Left cardiac atrium (tissue), 4 donors: ENCODE results near the gene ANKRD49. TPM values are rescaled to one million over a fixed set of nuclear protein-coding genes. Genes with fewer than 3 reads are reported as not detected.
A peak's percentile ranks its signal among the peaks of the same experiment; 100 is the strongest.

Source experiments
- ATAC-seq, 2 donors: fragments of 200-7000 bp; cut with Tn5 transposase; one replicate each; pipeline ENCODE4 v1.9.1; 2020; ENCODE audit warnings: mild to moderate bottlenecking in 2 of 2, moderate library complexity in 2 of 2
- DNase-seq: peaks from one replicate; pipeline ENCODE4 v3.0.0-alpha.2; 2020
- intact Hi-C, 2 donors: fragments of 100-400 bp; cut with DNase I; formaldehyde crosslinking; loops; one replicate each; pipeline versions ENCODE4 v1.14.1 to v1.15.1; 2022 to 2023
- long read RNA-seq: library from polyadenylated mRNA; unstranded; transcript quantifications from one replicate; pipeline ENCODE4 v2.0.0, GENCODE V29; 2021
- total RNA-seq, 2 donors: library from RNA; stranded (reverse); fragmentation: NEBNext Ultra II Directional; extraction: Animal tissue kit (Norgen Biotek cat#: 25700); gene quantifications; one replicate each; pipeline ENCODE4 v1.2.1, GENCODE V29; 2021
- donor health status: DM: no; HTN: yes; CAD: no.
- donor health status: DM: no; HTN: yes; CAD: no; lungs with severe emphysema.
- donor health status: DM: yes; HTN: yes; CAD: no.
- donor health status: Dilated cardiomyopathy.

ANKRD49 gene, protein sequence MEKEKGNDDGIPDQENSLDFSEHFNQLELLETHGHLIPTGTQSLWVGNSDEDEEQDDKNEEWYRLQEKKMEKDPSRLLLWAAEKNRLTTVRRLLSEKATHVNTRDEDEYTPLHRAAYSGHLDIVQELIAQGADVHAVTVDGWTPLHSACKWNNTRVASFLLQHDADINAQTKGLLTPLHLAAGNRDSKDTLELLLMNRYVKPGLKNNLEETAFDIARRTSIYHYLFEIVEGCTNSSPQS
- total RNA-seq: 1 to 10 TPM; 5.8 to 6.5 TPM
- long read RNA-seq, partial matches to known transcripts: 0 of 5 reads
- long read RNA-seq, other reads (novel, unspliced or antisense): 1 of 5 reads

DNA sequence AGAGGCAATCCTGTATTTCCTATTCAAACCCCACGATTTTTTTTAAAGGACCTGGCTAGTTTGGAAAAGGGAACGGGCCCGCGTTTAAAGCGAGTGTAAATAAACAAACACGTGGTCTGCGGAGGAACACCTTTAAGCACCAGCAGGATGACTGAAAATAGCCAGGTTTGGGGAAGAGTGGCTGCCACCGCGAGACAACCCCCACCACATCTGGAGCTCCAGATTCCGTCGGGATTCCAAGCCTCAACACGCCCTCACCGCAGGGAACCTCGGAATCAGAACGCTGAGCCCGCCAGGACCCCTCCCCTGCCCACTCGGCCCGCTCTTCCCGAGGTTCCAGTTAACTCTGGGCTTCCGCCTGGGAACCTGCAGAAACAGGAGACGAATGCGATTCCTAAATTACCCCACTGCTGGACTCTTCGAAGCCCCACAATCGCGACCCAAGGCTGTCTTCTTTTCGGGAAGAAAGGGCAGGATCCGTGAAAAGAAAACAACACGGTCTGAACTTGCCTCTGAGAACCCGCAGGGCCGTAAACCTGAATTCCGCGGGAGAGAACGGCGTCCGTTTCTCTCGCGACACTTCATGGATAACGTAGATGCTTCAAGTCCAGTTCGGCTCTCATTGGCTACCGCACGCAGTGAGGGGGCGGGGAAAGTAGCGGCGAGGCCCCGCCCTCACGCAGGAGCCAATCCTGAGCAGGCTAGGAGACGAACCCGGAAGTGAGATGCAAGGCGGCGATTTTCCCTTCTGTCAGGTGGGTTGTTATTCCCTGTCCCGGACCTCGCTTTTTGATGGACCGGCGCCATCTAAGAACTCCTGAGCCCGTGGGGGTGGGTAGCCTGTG is at the start of gene ANKRD49, which contains the start of gene MRE11:
ANKRD49 (plus strand) TSS at position 704 of the 845 bp plus-strand sequence. CDS start 2,710 bp downstream, outside the sequence.
MRE11 (minus strand) TSS at position 564 of the 845 bp plus-strand sequence. CDS start 1,043 bp downstream, outside the sequence.
- ATAC-seq (peak; percentile 100), DNase-seq (peak; percentile 96)
- intact Hi-C loops: no loop called here

DNA sequence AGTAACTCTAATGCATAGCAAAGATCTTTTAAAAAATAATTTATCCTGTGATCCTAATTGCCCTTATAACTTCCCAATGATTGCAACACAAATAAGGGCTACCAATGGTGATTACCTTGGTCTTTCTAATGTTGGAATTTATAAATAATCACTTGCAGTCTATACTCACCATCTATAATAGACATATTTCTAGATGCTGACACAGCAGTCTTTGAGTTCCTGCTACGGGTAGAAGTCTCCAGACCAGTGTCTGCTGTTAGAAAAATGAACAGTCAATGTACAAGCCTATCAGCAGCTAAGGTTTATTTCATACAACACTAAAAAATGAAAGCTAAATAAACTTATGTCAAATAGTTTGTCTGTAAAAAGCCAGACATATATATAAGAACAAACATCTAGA is 48.1 kb upstream of the ANKRD49 start:
- intact Hi-C loops: no loop called here
- no peak for ATAC-seq

DNA sequence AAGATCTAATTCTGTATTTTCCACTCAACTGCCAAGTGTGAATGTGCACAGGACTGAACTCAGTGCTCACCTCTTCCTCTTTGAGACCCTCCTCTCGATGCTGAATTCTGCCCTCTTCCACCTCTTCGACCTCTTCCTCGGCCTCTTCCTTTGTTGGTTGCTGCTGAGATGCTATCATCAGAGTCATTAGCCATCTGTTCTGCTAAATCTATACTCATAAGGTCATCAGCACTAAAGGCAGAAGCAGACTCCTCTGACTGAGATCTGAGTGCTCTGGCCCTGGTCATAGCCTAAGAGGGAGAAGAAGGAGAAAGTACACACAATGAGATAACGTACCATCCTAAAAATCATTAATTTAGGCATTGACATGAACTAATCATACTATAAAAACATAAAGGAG is 46.6 kb upstream of the ANKRD49 start:
- DNase-seq (no peak), ATAC-seq (no peak)
- intact Hi-C loops: no loop called here

More for the DNA sequence above, 48.1 kb upstream of the ANKRD49 start:
- no peak for DNase-seq

DNA sequence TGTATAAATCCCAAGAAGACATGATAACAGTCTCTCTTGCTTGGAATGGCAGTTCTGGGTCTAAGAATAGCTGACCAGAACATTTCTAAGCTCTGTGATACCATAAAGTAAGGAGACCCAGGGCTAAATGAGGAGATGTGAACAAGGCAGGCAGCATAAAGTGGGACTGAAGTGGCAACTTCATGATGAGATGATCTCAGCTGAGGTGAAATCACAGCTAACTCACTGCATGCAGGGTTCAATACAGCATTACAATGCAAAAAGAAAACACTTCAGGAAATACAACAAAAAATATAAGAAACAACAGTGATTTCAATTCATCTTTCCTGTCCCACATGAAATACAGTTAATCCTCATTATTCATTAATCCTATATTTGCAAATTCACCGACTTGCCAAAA is 44.8 kb upstream of the ANKRD49 start:
- DNase-seq (no peak), ATAC-seq (no peak)
- intact Hi-C loops: no loop called here

DNA sequence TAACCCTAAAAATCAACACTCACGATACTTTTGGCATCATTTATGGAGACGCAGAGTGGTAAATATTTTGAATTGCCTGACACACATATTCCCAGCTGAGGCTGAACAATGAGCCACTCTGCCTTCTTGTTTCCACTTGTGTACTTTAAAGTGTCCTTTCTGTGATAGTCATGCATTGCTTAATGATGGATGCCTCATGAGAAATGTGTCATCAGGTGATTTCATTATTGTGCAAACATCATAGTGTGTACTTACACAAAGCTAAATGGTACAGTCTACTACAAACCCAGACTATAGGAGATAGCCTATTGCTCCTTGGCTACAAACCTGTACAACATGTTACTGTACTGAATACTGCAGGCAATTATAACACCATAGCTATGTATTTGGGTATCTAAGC is 44.3 kb upstream of the ANKRD49 start:
- intact Hi-C loops: no loop called here
- no peak for ATAC-seq
- no peak for DNase-seq

DNA sequence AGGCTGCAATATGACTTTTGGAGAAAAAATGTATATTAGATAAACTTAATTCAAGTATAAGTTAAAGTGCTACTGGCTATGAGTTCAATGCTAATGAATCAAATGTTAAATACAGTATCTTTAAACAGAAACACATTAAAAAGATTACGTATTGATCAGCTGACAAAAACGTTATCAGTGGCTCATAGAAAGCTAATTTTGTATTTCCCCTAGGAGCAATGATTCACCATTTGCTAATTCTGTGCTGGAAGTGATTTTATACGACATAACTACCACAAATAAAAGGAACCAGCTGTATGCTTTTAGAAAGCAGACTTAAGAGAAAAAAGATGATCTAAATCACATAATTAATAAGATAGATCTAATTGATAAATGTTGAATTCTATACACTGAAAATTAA is 43.7 kb upstream of the ANKRD49 start:
- intact Hi-C loops: no loop called here
- no peak for DNase-seq
- no peak for ATAC-seq

DNA sequence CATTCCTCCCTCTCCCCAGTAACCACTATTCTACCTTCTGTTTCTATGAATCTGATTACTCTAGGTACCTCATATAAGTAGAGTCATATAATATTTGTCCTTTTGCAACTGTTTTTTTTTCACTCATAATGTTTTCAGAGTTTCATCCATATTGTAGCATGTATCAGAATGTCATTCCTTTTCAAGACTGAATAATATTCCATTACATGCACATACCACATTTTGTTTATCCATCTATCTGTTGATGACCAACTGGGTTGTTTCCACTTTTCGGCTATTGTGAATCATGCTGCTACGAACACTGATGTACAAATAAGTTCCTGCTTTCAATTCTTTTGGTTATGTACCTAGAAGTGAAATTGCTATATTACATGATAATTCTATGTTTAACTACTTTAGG is 40.8 kb upstream of the ANKRD49 start:
- DNase-seq (no peak), ATAC-seq (no peak)
- intact Hi-C loops: no loop called here

DNA sequence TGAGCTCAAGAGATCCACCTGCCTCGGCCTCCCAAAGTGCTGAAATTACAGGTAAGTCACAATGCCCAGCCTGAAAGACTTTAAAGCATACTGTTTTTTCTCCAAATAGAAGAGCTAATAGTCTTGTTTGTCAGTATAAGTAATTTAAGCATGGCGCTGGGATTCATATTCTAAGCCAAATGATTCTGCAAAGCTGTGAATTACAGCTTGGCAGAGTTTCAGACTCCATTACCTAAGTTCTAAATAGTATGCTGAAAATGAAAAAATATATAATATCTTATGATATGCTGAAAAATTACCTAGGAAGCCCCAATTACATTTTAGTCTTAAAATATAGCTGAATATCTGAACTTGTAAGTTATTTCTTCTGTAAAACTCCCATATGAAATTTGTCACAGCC is 39.5 kb upstream of the ANKRD49 start:
- no peak for ATAC-seq
- intact Hi-C loops: no loop called here
- no peak for DNase-seq

DNA sequence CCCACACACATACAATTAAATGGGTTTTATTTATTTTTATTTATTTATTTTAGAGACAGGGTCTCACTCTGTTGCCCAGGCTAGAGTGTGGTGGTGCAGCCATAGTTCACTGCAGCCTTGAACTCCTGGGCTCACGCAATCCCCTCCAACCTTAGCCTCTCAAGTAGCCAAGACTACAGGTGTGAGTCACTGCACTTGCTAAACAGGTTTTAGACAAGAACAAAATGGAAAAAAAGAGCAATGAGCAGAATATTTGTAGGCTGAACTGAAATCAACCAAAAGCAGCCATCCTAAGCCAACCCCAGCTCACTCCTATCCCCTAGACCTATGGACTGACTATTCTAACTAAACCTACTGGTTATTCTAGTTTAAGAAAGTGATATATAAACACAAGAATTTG is 37.9 kb upstream of the ANKRD49 start:
- DNase-seq (no peak), ATAC-seq (no peak)
- intact Hi-C loops: no loop called here

DNA sequence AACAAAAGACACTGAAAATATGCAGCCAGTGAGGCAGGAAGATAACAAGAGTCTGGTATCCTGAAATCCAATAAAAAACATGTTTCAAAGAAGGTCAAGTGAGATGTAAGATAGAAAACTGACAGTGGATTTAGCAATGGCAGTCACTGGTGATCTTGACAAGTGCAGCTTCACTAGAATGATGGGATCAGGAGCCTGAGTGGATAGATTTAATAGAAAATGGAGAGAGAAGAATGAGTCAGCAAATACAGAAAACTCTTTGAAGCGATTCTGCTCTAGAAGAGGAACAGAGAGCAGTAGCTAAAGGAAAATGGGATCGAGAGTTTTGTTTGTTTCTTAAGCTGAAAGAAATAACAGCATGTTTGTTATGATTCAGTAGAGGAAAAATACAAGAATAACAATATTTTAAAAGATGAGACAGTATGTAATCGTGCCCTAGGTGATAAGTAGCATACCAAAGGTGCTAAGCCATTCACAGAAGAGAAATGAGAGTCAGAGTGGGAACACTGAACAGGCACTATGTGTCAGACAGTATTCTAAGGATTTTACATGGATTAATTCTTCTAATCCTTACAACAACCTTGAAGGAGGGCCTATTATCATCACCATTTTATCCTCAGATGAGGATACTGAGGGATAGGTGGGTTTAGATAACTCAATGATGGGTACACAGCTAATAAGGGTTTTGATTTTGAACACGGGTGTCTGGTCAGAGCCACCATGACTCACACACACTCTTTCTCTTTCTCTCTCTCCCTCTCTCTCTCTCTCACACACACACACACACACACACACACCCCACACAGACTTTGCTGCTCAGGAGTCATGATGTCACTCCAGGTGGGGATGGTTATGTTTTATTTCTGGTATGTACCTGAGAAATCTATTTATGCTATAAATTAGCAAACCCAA is 36.4 kb upstream of the ANKRD49 start:
- DNase-seq (no peak), ATAC-seq (no peak)
- intact Hi-C loops: no loop called here

DNA sequence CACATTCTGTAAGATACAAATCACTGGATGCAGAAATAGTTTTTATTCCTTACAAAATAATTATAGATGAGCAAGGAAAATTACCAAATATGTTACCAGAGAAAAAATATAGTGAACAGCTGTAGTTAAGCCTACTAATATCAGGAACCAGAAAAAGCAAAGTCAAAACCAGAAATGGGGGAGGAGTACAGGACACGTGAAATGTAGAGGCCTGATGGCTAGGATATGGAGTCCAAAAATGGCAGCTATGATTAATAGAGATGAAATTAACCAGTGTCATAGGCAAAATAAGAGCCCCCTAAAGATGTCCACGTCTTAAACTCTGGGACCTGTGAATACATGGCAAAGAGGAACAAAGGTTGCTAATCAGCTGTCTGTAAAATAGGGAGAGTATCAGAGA is 34.2 kb upstream of the ANKRD49 start:
- DNase-seq: no peak
- intact Hi-C loops: no loop called here
- ATAC-seq: no peak

DNA sequence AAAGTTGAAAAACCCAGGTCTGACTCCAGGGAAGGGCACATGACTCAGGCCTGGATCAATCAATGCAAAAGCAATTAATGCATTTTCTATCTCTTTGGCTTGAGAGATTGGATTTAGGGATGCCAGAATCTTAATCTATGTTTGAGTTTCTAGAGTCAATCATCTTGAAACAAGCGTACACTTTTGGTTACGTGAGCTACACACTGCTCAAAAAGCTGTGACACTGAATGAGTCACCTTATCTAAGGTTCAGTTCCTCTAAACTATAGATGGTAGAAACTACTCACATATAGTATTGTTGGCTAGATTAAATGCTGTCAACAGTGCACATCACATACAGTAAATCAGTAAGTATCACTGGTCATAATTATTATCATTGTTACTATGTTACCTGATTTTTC is 24.4 kb upstream of the ANKRD49 start:
- intact Hi-C loops: no loop called here
- ATAC-seq (no peak), DNase-seq (no peak)

DNA sequence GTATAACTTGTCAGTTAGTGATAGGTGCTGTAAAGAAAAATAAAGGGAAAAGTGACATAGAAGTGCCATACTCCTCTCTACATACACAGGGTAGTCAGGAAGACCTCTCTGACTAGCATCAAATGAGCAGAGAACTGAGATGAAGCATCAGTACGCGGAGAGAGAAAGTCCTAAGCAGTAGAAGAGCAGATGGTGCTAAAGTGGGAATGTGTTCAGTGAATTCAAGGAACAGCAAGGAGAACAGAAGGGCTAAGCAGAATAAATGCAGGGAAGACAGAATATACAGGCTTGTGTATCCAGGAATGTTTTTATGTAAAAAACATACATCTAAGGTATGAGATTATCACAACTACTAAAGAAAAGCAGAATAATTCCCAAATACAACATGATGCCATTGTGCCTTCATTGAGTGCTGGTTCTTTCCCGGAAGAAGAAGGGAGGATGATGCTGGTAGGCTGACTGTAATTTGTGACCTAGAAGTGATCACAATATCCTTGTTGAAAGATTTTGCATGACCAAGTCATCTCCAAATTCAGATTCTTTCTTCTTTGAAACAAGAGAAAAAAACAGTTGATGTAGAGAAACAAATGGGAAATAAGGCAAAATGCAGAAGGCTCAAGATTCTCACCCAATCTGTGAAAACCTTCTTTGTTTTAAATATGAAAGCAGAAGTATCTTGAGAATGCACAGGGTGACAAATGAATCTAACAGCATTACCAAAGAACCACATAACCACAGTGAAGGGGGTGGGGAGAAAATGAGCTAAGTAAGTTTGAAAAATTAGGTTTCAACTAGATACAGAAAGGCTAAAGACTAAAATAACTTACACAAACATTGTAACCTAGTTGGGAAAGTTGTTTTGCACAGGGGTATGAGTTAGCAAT is 20.6 kb upstream of the ANKRD49 start:
- ATAC-seq (no peak), DNase-seq (no peak)
- intact Hi-C loops: no loop called here

DNA sequence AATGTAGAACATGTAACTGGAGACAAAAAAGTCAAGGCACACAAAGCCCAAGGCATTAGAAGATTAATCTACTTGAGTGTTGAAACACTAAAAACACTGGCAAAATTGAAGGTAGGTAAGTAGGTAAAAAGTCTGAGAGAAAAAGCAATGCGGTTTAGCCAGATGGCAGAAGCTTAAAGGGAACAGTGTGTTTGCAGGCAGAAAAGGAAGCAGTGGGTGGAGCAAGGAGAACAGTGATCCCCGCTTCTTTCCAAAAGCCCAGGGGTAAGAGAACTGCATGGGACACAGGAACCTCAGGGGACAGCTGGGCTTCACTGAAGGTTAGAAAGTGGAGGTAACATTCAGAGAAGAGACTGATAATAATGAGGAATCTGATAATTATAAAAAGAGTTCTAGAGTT is 16.2 kb upstream of the ANKRD49 start:
- ATAC-seq (no peak), DNase-seq (no peak)
- intact Hi-C loops: no loop called here

DNA sequence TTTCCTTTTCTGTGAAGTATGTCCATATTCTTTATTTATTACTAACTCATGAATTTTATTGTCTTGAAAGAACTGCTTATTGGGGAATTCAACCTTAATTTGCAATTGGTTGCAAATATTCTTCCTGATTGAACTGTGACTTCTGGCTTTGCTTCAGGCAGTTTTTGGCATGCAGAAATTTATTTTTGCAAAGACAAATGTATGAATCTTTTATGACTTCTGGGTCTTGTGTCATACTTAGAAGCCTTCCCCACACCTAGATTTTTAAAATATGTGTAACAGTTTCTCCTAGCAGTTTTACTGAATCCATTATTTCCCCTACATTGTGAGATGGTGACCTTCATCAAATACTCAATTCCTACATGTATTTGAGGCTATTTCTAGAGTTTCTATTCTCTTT is 12.4 kb upstream of the ANKRD49 start:
- ATAC-seq (no peak), DNase-seq (no peak)
- intact Hi-C loops: no loop called here

DNA sequence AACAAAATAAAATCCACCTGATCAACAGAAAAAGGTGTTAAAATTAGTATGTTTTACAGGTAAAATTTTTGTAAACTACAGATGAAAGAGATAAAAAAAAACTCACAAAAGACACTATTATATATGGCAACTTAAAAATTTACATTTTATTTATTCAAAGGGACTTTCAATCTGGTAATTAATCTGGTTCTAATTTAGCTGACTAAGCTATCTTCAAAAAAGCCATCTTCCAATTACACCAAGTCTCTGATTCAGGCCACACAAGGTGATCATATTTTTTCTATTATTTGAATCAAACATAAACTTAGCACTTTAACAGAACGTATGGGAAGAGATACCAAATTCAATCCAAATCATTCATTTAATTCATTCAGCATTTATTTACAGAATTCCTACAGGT is 7.7 kb upstream of the ANKRD49 start:
- DNase-seq (no peak), ATAC-seq (no peak)
- intact Hi-C loops: no loop called here

DNA sequence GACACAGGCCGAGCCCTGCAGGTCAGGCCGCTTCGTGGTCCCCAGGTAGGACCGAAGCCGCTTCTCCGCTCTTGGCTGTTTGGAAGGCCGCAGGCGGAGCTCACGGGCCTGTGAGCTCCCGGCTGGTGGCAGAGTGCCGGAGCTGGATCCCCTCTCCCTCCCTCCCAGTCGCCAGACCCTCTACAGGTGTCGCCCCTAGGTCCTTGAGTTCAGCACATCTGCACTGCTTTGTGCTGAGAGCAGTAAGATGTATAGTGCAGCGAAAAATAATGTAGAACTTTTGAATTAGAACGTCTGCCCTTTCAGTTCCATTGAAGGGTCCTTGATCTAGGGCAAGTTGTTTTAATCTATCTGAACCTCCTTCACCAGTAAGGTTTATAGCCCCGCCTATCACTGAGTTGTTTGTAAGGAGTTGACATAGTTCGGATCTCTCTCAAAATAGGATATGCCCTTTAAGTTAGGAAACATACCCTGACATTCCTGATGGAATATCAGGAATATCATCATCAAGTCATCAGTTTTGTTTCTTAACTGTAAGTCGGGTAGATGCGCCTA is 419 bp downstream of the ANKRD49 start:
- intact Hi-C loops: no loop called here
- no peak for DNase-seq
- ATAC-seq: peak; percentile 54 to 78

DNA sequence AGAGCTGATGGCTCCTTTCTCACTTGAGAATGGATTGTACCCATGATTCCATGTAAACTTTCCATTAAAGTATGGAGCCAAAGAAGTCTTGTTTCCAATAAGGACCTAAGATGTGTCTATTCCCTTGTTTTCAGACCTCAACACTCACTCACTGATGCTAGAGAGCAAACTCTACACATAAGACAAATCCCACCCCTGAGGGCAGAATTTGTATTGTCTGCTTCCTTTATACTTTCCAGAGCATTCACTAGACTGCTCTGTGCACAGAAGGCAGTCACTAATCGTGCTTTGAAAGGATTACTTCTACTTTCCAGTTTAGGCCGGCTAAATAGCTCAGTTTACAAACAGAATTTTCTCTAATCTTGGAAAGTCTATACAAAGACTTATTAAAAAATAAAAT is 6.4 kb downstream of the ANKRD49 start:
- ATAC-seq: no peak
- intact Hi-C loops: loop anchor here in 1 of 2 donors (10.0 kb wide), 1 partner anchor 605 kb away; no protein-coding TSS in a partner anchor
- DNase-seq: no peak
